PC-3 (cell line): Measurements from ENCODE around the gene C19orf81.

ENCODE experiments used
- CTCF ChIP-seq: fragments of 300-600 bp; sonication (generic); conservative IDR thresholded peaks from 2 replicates; pipeline ENCODE4 v1.5.1; 2017; ENCODE audit warnings: antibody characterized with exemption, low read depth, mild to moderate bottlenecking, low read length
- EZH2 ChIP-seq: fragments of 300-600 bp; sonication (generic); IDR thresholded peaks from one replicate; pipeline ENCODE4 v1.6.1; 2017; ENCODE audit warnings: antibody characterized with exemption, mild to moderate bottlenecking, low read length; ENCODE audit not compliant: unreplicated experiment

GRCh38 chr19:50686310-50687032 lies 37.2 kb downstream of the C19orf81 start:
- TF ChIP-seq CTCF (no peak), EZH2 (no peak)
